HL-60 (cell line): ENCODE results near the gene POU2F1.
A peak's percentile ranks its signal among the peaks of the same experiment; 100 is the strongest.

Experiments used
- DNase-seq, 2 experiments: peaks; one replicate each; pipeline ENCODE4 v3.0.0-alpha.2; 2010 to 2020; ENCODE audit warnings: low read depth in 1 of 2, low spot score in 1 of 2
- H3K27ac ChIP-seq: fragments of 250-450 bp; sonication (Bioruptor Pico); replicated peaks from 2 replicates; pipeline ENCODE4 v1.5.1; 2020; ENCODE audit warnings: mild to moderate bottlenecking, moderate library complexity
- H3K27me3 ChIP-seq: fragments of 250-450 bp; sonication (Bioruptor Pico); 2 replicates; pipeline ENCODE4 v1.5.1; 2021; ENCODE audit warnings: mild to moderate bottlenecking, moderate library complexity; ENCODE audit not compliant: insufficient read depth, poor library complexity, severe bottlenecking
- H3K4me3 ChIP-seq: replicated peaks from 2 replicates; pipeline ENCODE4 v1.5.1; 2011; ENCODE audit warnings: mild to moderate bottlenecking, control low read depth, low read length; ENCODE audit not compliant: insufficient read depth
- CTCF ChIP-seq: IDR thresholded peaks from one replicate; pipeline ENCODE4 v1.5.1; 2011; ENCODE audit warnings: low read length, control low read depth, inconsistent platforms; ENCODE audit not compliant: insufficient read depth
- GABPA ChIP-seq: IDR thresholded peaks from 2 replicates; pipeline ENCODE4 v1.6.1; 2012; ENCODE audit warnings: low read depth
- POLR2AphosphoS5 ChIP-seq: IDR thresholded peaks from 2 replicates; pipeline ENCODE4 v1.6.1; 2012; ENCODE audit warnings: low read depth
- REST ChIP-seq: IDR thresholded peaks from 2 replicates; pipeline ENCODE4 v1.6.1; 2012; ENCODE audit warnings: low read depth; ENCODE audit not compliant: insufficient replicate concordance
- SPI1 ChIP-seq: IDR thresholded peaks from 2 replicates; pipeline ENCODE4 v1.6.1; 2012; ENCODE audit warnings: low read depth, mild to moderate bottlenecking, borderline replicate concordance

POU2F1 gene

GRCh38 chr1:167328816-167329483 is 108.3 kb downstream of the POU2F1 start:
- peak overlapping the region; percentile 39 for H3K4me3 ChIP-seq
- H3K27me3 ChIP-seq: no peaks in the 10 kb centered on the region
- TF ChIP-seq REST (no peak), POLR2AphosphoS5 (peak; percentile 15; the same call in 1 of the 2 replicates), SPI1 (no peak), GABPA (no peak)
- peak overlapping the region; percentile 89 for H3K27ac ChIP-seq
- peak in 1 of 2 experiments; percentile 77 for DNase-seq

- 0 out of 2 replicates have a peak overlapping the region, but pooled peaks have one; percentile 1 for H3K27ac ChIP-seq
- no peaks in the 10 kb centered on the region for H3K27me3 ChIP-seq
- no peak for DNase-seq
- TF ChIP-seq GABPA (no peak), POLR2AphosphoS5 (no peak), REST (no peak)
- peak overlapping the region; percentile 13 for H3K4me3 ChIP-seq
Measured at GRCh38 chr1:167330601-167331293, 110.1 kb downstream of the POU2F1 start.

GRCh38 chr1:167331650-167332049 is 111.0 kb downstream of the POU2F1 start:
- H3K27me3 ChIP-seq: no peaks in the 10 kb centered on the region
- no peak for DNase-seq
- TF ChIP-seq POLR2AphosphoS5: no peak
- no peak for TF ChIP-seq CTCF
- no peak for TF ChIP-seq REST
- no peak for TF ChIP-seq SPI1
- TF ChIP-seq GABPA: no peak
- H3K27ac ChIP-seq: no peak overlapping the region
- no peak overlapping the region; the same call in 1 of the 2 replicates for H3K4me3 ChIP-seq

GRCh38 chr1:167332503-167332902 is 111.8 kb downstream of the POU2F1 start:
- DNase-seq: no peak
- Histone ChIP-seq H3K4me3 (no peak overlapping the region), H3K27me3 (no peaks in the 10 kb centered on the region), H3K27ac (no peak overlapping the region)
- no peak for TF ChIP-seq SPI1
- no peak for TF ChIP-seq GABPA
- TF ChIP-seq REST: no peak
- no peak for TF ChIP-seq CTCF
- TF ChIP-seq POLR2AphosphoS5: no peak
